Activated CD4-positive, alpha-beta T cell treated with anti-CD3 and anti-CD28 coated beads, Interleukin-2, Interleukin-4, amounts not matched to agents 100 ng/mL and 50 ng/mL, durations not matched to agents 16 hours and 8 hours (primary cell): ENCODE results near the gene ETDC.
"Not testable (repeated sequence)": the region's sequence is repeated elsewhere in the genome, so short reads cannot be mapped to it uniquely, and the experiment has no call there.

Experiments used
- DNase-seq: peaks from one replicate; pipeline ENCODE4 v3.0.0-alpha.2; 2020; ENCODE audit warnings: low spot score

The ETDC gene

GRCh38 chrX:135309430-135309923, at the start of gene ETDC:
Gene ETDC (plus strand): TSS chrX:135309480. CDS start chrX:135309480, 0 bp downstream.
- DNase-seq, result no peak

- DNase-seq, result peak; percentile 28
These were observed 48.3 kb upstream of the ETDC start for GRCh38 chrX:135260976-135261375.

GRCh38 chrX:135263376-135263775, 45.9 kb upstream of the ETDC start:
- DNase-seq, result not testable (repeated sequence)

GRCh38 chrX:135264206-135264605, 45.1 kb upstream of the ETDC start:
- no peak for DNase-seq

- no peak for DNase-seq
These were observed 36.1 kb upstream of the ETDC start for GRCh38 chrX:135273162-135273561.

GRCh38 chrX:135275973-135276372, 33.3 kb upstream of the ETDC start:
- no peak for DNase-seq

GRCh38 chrX:135287266-135287823, 21.9 kb upstream of the ETDC start:
- DNase-seq, result no peak

DNA sequence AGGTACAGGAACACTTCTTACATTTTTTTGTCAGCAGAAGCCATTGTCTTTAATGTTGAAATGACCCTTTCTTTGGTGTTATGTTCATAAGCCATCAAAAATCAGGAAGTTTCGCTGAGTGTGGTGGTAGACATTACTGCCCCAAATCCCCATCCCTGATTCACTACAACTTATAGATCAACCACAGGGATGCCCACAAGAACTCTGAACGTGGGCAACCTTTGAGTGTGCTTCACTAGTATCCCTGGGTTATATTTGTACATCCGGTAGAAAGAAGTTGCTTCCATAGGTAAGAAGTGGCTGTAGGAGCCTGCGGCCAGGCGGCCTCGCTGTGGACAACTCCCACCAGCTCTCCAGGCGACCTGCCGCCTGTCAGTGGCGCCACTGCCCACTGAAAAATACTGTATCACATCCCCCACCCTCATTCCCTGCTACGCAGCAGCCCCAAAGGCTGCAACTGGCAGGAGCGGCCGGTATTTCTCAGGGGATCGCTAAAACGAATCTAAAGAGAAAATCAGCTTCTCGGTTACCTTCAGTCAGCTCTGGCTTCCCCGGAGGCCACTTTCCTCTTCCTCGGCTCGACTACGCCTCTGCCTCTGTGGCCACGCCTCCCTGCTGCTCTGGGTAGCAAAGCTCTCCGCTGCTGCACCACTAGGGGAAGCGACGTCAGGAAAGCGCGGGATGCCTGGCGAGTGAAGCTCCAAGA, 13.9 kb upstream of the ETDC start:
- DNase-seq, result peak; percentile 38

DNA sequence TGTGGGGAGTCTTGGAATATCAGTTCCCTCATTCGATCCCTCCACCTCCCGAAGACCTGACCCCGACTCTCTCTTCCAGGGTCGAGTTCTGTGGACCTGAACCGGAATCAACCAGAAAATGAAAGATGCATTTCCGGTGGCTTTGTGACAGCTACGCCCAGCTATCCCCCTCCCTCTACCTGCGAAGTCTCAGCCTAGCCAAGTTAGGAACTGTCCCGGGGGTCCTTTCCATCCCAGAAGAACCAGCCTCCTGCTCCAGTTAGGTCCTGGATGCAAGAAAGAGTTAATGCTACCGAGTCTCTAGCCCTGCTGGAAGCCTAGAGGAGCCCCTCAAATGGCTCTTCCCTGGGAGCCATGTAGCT, 13.4 kb upstream of the ETDC start:
- DNase-seq, result no peak

DNA sequence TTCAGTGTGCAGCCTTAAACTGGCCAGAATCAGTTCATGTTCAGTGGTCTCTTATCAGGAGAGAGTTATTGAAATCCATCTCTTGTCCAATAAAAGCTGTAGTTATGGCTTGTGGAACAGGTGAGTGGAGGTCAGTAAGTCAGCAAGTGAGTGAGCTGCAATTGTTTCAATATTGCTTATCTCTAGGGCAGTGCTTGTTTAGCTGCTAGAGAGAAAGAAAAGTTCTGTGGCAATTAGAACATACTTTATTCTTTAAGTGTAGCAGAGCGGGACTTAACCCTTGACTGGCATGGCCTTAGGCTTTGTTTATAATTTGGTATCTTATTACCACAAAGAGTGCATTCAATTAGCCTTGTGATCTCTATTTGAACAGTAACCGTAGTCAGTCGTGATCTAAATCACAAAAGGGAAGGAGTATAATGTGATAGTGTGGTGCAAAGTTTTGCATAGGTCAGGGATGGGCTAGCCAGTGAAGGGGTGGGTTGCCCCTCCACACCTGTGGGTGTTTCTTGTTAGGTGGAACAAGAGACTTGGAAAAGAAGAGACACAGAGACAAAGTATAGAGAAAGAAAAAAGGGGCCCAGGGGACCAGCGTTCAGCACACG, 6.9 kb upstream of the ETDC start:
- DNase-seq, result no peak

GRCh38 chrX:135304741-135305140, 4.5 kb upstream of the ETDC start:
- no peak for DNase-seq

DNA sequence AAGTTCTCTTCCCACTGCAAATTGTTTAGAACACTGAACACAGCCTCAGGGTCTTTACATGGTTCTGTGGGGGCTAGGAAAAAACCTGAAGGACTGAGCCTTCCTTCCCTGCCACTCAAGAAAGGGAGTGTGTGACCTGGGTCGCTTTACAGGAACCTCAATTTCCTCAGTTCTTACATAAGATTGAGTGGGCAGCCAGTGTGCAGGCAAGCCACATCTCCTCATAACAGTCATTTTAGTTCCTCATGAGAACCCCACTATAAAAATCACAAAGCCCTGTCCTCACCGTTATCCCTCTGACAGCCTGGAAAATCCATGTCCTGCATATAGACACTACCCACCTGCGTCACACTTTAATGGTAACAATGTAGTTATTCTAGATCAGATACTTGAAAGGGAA, 2.1 kb upstream of the ETDC start:
- no peak for DNase-seq

GRCh38 chrX:135308345-135308855, 880 bp upstream of the ETDC start:
- DNase-seq, result no peak

DNA sequence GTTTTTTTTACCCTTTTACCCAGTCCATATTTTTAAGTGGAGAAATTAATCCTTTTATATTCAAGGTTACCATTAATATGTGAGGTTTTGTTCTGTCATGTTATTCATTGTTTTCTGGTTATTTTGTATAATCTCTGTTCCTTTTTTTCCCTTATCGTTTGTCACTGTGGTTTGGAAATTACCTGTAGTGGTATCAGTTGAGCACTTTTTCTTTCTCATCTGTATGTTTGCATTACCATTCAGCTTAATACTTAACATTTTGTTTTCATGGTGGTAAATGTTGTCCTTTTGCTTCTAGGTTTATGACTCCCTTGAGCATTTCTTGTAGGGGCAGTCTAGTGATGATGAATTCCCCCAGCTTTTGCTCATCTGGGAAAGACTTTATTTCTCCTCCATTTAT, 6.6 kb downstream of the ETDC start:
- DNase-seq, result no peak

DNA sequence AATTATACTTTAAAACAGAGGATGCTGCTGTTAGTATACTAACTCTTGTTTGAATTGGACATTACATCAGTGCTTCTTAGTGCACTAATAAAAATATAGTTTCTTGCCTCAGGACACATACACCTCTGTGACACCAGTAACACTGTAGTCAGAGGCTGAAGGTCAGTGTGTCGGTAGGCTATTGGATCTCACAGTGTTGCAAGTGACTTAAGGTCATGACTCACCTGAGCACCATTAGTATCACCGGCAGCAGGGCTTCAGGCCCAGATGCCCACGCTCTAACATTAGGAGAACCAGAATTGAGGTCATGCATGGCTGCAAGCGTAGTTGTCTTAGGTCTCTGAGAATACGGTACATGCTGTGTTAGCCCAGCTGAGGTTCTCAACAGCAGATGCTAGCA, 15.2 kb downstream of the ETDC start:
- DNase-seq, result no peak

DNA sequence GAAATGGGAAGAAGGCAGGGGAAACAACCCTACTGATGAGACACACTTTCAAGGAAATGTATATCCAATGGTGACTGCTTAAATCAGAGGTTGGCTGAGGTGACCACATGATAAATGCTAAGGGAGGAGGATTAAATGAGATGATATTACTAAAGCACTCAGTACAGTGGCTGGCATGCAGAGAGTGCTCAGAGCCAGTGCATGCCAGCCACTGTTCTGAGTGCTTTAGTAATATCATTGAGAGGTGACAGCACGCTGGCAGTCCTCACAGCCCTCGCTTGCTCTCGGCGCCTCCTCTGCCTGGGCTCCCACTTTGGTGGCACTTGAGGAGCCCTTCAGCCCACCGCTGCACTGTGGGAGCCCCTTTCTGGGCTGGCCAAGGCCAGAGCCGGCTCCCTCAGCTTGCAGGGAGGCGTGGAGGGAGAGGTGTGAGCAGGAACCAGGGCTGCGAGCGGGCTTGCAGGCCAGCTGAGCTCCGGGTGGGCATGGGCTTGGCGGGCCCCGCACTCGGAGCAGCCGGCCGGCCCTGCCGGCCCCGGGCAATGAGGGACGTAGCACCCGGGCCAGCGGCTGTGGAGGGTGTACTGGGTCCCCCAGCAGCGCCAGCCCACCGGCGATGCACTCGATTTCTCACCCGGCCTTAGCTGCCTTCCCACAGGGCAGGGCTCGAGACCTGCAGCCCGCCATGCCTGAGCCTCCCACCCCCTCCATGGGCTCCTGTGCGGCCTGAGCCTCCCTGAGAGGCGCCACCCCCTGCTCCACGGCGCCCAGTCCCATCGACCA, 15.9 kb downstream of the ETDC start:
- DNase-seq, result not testable (repeated sequence)

- DNase-seq, result no peak
These were observed 18.0 kb downstream of the ETDC start for GRCh38 chrX:135327299-135327698.

GRCh38 chrX:135328421-135329005, 19.2 kb downstream of the ETDC start:
- DNase-seq, result no peak

GRCh38 chrX:135330706-135331105, 21.4 kb downstream of the ETDC start:
- DNase-seq, result no peak

DNA sequence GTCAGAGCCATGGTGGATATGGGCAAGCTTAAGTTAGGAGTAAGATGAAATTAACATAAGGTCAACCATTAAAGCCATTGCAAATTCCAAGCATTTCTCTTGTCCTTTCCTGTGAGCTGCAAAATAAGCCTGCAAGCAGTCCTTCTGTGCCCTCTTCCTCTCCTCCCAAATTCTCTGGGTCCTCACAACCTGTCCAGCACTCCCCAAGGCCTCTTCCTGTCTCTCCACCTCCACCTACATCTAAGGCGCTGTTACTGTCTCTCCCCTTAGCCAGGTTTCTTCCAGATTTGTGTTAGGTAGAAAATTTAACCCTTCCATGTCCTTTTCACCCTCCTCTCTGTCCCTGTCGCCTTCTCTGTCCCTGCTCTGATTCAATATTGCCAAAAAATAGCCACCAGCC, 22.2 kb downstream of the ETDC start:
- DNase-seq, result no peak

GRCh38 chrX:135340831-135341230, 31.6 kb downstream of the ETDC start:
- no peak for DNase-seq

DNA sequence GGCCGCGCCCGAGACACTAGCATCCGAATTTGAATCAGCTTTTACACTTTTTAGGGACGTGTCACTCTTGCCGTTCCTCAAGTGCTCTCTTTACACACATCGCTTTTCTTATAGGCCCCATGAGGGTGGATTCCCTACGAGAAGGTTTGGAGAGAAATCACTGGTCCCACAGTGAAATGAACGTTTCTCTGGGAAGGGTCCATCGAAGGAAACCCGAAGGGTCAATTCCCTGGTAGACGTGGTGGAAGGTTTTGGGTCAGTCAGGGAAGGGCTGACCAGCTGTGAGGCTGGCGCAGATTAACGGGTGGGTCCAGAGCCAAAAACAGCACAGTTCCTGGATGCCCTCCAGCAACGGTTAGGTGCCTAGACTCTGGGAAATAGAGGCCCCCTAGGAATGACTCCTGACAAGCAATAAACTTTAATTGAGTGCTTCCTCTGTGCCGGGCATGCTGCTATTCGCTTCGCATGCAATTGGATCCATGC, 35.9 kb downstream of the ETDC start:
- no peak for DNase-seq
